IMR-90 (cell line): ENCODE data around the gene PRICKLE2.

Experiments used
- BHLHE40 ChIP-seq: fragments of 150-350 bp; IDR thresholded peaks from 2 replicates; pipeline ENCODE4 v1.6.1; 2016; ENCODE audit warnings: mild to moderate bottlenecking, low read depth, low read length
- CEBPB ChIP-seq: IDR thresholded peaks from 2 replicates; pipeline ENCODE4 v1.6.1; 2012; ENCODE audit warnings: low read depth, low read length, improper control_type of control experiment
- CTCF ChIP-seq: conservative IDR thresholded peaks from 2 replicates; pipeline ENCODE4 v1.5.1; 2012; ENCODE audit warnings: mild to moderate bottlenecking, low read depth, low read length, improper control_type of control experiment
- ELK1 ChIP-seq: fragments of 150-350 bp; IDR thresholded peaks from 2 replicates; pipeline ENCODE4 v1.6.1; 2016; ENCODE audit warnings: low read depth, mild to moderate bottlenecking, low read length, moderate library complexity, borderline replicate concordance
- FOS ChIP-seq: fragments of 150-350 bp; IDR thresholded peaks from 2 replicates; pipeline ENCODE4 v1.6.1; 2016; ENCODE audit warnings: low read depth, low read length
- MAFK ChIP-seq: IDR thresholded peaks from 2 replicates; pipeline ENCODE4 v1.6.1; 2012; ENCODE audit warnings: low read depth, low read length, improper control_type of control experiment
- MAZ ChIP-seq: IDR thresholded peaks from 2 replicates; pipeline ENCODE4 v1.6.1; 2012; ENCODE audit warnings: low read depth, mild to moderate bottlenecking, low read length, improper control_type of control experiment, moderate library complexity, borderline replicate concordance
- MXI1 ChIP-seq: IDR thresholded peaks from 2 replicates; pipeline ENCODE4 v1.6.1; 2012; ENCODE audit warnings: low read depth, mild to moderate bottlenecking, low read length, moderate library complexity, borderline replicate concordance
- POLR2A ChIP-seq: IDR thresholded peaks from 2 replicates; pipeline ENCODE4 v1.6.1; 2012; ENCODE audit warnings: mild to moderate bottlenecking, low read depth, low read length
- RAD21 ChIP-seq: IDR thresholded peaks from 2 replicates; pipeline ENCODE4 v1.6.1; 2012; ENCODE audit warnings: low read length, improper control_type of control experiment
- RCOR1 ChIP-seq: IDR thresholded peaks from 2 replicates; pipeline ENCODE4 v1.6.1; 2012; ENCODE audit warnings: mild to moderate bottlenecking, low read length, improper control_type of control experiment; ENCODE audit not compliant: insufficient replicate concordance
- SMC3 ChIP-seq: fragments of 150-350 bp; IDR thresholded peaks from 2 replicates; pipeline ENCODE4 v1.6.1; 2016; ENCODE audit warnings: low read depth, mild to moderate bottlenecking, antibody characterized with exemption, low read length, moderate library complexity
- USF2 ChIP-seq: fragments of 150-350 bp; IDR thresholded peaks from 2 replicates; pipeline ENCODE4 v1.6.1; 2017; ENCODE audit warnings: mild to moderate bottlenecking, antibody characterized with exemption, low read length, low read depth

GRCh38 chr3:64048631-64049061 lies 176.6 kb downstream of the PRICKLE2 start:
- TF ChIP-seq POLR2A (no peak), CEBPB (no peak), CTCF (no peak), MAFK (no peak), FOS (no peak), RAD21 (no peak), BHLHE40 (no peak), MAZ (no peak), USF2 (no peak), ELK1 (no peak), SMC3 (no peak), MXI1 (no peak), RCOR1 (no peak)
